GM23338 (cell line): ENCODE results near the gene RECQL5.

ENCODE experiments used
- EZH2phosphoT487 ChIP-seq: fragments of 200-600 bp; sonication (generic); IDR thresholded peaks from one replicate; pipeline ENCODE4 v1.8.1; 2018; ENCODE audit warnings: antibody characterized with exemption; ENCODE audit not compliant: unreplicated experiment
- TF ChIP-seq, protein P1 (sequence below): IDR thresholded peaks from one replicate; pipeline ENCODE4 v1.6.1; 2018; ENCODE audit warnings: antibody characterized with exemption; ENCODE audit not compliant: unreplicated experiment

GRCh38 chr17:75652341-75652740 is 14.6 kb downstream of the RECQL5 start:
- TF ChIP-seq EZH2phosphoT487 = no peak
- TF ChIP-seq, protein P1, sequence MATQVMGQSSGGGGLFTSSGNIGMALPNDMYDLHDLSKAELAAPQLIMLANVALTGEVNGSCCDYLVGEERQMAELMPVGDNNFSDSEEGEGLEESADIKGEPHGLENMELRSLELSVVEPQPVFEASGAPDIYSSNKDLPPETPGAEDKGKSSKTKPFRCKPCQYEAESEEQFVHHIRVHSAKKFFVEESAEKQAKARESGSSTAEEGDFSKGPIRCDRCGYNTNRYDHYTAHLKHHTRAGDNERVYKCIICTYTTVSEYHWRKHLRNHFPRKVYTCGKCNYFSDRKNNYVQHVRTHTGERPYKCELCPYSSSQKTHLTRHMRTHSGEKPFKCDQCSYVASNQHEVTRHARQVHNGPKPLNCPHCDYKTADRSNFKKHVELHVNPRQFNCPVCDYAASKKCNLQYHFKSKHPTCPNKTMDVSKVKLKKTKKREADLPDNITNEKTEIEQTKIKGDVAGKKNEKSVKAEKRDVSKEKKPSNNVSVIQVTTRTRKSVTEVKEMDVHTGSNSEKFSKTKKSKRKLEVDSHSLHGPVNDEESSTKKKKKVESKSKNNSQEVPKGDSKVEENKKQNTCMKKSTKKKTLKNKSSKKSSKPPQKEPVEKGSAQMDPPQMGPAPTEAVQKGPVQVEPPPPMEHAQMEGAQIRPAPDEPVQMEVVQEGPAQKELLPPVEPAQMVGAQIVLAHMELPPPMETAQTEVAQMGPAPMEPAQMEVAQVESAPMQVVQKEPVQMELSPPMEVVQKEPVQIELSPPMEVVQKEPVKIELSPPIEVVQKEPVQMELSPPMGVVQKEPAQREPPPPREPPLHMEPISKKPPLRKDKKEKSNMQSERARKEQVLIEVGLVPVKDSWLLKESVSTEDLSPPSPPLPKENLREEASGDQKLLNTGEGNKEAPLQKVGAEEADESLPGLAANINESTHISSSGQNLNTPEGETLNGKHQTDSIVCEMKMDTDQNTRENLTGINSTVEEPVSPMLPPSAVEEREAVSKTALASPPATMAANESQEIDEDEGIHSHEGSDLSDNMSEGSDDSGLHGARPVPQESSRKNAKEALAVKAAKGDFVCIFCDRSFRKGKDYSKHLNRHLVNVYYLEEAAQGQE = no peak
